HEK293T (cell line): Measurements from ENCODE around the gene DOCK2.

Experiments
- FOXM1 ChIP-seq: fragments of 450-650 bp; IDR thresholded peaks from 2 replicates; pipeline ENCODE4 v1.6.1; 2017; ENCODE audit warnings: mild to moderate bottlenecking, borderline replicate concordance
- PKNOX1 ChIP-seq: fragments of 450-650 bp; IDR thresholded peaks from 2 replicates; pipeline ENCODE4 v1.6.1; 2016

GRCh38 chr5:169590602-169591001 is 46.5 kb upstream of the DOCK2 start:
- no peak for TF ChIP-seq PKNOX1
- no peak for TF ChIP-seq FOXM1
